HG03571 (cell line): ENCODE data around the gene TMBIM4.
A peak's percentile ranks its signal among the peaks of the same experiment; 100 is the strongest.

Source experiments
- ATAC-seq: cut with Tn5 transposase; IDR thresholded peaks from one replicate; pipeline ENCODE4 v1.9.1; 2021; ENCODE audit not compliant: unreplicated experiment

Gene TMBIM4

GRCh38 chr12:66142826-66143225 is 27.0 kb downstream of the TMBIM4 start:
- no peak for ATAC-seq

DNA sequence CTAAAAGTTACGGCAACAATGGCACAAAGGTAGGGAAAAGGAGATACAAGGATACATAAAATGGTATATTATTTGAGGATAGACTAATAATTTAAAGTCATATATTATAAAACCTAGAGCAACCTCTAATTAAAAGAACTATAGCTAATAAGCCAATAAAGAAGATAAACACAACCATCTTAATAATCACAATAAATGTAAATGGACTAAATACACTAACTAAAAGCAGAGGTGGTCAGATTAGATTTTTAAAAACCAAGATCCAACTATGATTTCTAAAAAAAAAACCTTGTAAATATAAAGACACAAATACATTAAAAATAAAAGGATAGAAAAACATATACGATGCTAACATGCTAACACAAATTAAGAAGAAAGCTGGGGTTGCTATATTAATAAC is 28.5 kb downstream of the TMBIM4 start:
- ATAC-seq: no peak

GRCh38 chr12:66140731-66141130 is 29.1 kb downstream of the TMBIM4 start:
- no peak for ATAC-seq

- ATAC-seq: no peak
Observed at GRCh38 chr12:66139328-66139727, 30.5 kb downstream of the TMBIM4 start.

DNA sequence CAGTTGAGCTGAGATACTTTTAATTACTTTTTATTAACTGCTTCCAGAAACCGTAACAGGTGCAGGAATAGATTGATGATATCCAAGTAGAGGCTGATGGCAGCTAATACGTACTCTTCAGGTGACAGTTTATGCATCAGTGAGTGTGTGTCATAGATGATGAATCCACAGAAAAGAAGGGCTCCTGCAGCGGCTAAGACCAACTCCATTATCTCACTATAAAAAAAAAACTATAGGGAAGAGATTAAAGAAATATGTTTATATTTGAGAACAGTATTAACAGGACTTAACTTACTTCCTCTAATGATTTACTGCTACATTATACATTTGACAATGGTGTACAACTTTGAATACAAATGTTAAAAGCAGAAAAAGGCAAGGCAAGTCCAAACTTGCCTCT is 31.9 kb downstream of the TMBIM4 start:
- no peak for ATAC-seq

GRCh38 chr12:66132408-66132807 is 37.4 kb downstream of the TMBIM4 start:
- ATAC-seq: no peak

- ATAC-seq: no peak
Observed at GRCh38 chr12:66131067-66131688, 38.6 kb downstream of the TMBIM4 start.

DNA sequence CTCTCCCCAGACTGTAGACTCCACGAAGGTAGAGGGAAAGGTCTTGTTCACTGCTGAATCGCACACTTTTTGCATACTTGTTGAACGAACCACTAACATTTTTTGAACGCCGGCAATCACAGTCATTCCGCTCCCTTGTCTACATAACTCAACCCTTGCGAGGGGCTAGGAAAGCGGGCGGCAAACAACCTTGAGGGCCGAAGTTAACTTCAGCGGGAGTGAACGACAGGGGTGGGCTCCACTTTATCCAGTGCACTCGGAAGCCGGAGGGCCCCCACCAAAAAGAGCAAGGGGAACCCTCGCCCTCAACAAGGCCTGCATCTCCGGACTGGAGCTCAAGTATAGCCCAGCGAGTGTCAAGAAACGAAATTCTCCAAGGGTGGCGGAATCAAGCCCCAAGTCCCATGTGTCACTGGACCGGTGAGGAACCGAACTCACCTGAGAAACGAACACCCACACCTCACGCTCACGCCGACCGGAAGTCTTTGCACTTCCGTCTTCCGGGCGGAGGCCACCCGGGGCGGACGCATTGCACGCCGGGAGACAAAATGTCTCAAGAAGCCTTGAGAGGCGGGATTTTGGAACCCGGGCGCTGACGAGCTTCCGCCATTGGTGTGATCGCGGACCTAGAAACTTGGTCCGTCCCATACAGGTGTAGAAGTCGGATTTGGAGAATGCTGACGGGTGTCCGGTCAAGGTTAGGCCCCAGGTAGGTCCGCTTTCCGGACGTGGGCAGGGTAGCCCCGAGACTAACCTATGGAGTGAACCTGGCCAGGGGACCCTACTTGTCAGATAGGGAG is 39.3 kb downstream of the TMBIM4 start, which contains the start of gene LLPH:
TSS of gene LLPH (minus strand) at position 484 of the 800 bp plus-strand sequence. CDS start 1,644 bp downstream, outside the sequence.
- ATAC-seq: peak; percentile 99

DNA sequence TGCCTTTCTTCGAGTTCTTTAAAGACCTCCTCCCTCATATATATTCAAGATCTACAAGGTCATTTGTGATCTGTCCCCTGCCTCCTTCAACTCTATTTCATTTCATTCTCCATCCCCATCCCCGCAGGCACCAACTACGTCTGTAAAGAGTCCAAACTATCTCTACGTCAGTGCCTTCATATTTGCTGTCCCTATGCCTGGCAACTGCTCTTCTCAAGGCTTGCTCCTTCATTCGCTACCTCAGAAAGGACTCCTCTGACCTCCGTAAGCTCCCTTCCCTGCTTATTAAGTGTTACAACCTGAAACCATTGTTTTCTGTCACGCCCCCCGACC is 39.9 kb downstream of the TMBIM4 start:
- ATAC-seq: no peak

DNA sequence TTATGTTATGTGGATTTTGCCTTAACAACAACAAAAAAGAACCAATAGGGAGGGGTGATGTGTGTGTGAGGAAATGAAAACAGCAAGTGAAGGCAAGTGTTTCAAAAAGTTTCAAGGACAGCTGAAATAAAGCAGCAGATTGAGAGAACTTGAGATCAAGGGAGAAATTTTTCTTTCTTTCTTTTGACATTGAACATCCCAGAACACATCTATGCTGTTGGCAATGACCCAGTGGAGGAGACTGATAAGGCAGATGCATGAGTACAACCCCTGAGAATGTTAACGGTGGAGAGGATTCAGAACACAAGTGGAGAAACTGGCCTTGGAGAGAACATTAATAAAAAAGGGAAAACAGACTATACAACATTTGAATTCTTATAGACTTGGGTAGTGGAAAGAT is 42.1 kb downstream of the TMBIM4 start:
- ATAC-seq: no peak

DNA sequence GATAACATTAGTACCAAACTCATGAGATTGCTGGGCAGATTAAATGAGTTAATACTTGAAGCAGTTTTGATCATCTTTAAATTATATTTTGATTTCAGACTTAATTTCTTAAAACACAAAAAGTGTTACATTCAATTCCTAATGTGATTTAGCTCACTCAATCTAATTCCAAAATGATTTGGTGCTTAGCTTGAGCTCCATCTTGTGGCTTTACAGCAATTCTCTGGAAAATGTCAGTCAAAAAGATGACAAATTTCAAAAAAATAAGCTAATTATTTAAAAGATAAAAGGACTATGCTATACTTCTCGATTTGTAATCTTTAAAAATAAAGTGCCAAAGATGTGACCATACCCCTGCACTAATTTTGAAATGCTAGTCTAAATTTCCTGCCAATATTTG is 49.3 kb downstream of the TMBIM4 start:
- no peak for ATAC-seq

- ATAC-seq: peak; percentile 63
Observed at GRCh38 chr12:66119870-66120241, 49.9 kb downstream of the TMBIM4 start.

GRCh38 chr12:66119229-66119869 is 50.4 kb downstream of the TMBIM4 start:
- ATAC-seq: no peak

DNA sequence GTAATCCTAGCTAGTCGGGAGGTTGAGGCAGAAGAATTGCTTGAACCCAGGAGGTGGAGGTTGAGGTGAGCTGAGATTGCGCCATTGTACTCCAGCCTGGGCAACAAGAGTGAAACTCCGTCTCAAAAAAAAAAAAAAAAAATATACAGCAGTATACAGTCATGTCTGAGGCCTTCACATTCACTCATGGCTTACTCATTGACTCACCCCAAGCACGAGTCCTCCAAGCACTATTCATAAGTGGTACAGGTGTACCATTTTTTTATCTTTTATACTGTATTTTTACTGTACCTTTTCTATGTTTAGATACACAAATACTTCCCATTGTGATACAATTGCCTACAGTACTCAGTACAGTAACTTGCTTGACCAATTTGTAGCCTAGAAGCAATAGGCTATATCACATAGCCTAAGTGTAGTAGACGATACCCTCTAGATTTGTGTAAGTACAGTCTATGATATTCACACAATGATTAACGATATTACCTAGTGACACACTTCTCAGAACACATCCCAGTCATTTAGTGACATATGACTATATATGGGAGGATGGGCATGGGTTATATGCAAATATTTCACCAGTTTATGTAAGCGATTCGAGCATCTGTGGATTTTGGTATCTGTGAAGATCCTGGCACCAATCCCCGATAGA is 51.4 kb downstream of the TMBIM4 start:
- ATAC-seq: no peak

DNA sequence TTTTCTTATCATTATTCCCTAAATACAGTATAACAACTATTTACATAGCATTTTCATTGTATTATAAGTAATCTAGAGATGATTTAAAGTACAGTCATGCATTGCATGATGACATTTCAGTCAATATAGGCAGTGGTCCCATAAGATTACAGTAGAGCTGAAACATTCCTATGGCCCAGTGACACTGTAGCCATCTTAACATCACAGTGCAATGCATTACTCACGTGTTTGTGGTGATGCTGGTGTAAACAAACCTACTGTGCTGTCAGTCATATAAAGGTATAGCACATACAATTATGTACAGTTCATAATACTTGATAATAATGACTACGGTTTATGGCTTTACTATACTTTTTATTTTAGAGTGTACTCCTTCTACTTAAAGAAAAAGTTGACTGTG is 52.6 kb downstream of the TMBIM4 start:
- ATAC-seq: no peak

DNA sequence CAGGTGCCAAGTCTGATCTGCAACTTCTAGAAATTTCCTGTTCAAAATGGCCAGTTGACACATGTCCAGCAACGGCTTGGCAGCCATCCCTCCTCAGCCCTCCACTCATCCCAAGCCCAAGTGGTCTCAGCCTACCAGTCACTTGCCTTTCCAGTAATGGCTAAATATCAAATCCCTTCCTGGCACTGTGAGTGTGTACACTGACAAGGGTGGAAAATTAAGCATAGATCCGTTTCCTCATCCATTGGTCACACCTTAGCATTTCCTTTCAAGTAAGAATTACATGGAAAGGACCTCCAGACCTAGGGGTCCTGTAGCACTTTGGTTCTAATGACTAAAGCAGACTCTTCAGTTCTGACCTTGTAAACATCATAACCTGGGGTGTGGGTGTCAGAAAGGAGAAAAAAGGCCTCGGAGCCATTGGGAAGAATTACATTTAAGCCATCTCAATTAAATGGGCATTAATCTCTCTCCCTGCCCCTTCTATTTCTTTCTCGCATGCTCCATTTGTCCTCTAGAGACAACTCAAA is 54.7 kb downstream of the TMBIM4 start:
- no peak for ATAC-seq

DNA sequence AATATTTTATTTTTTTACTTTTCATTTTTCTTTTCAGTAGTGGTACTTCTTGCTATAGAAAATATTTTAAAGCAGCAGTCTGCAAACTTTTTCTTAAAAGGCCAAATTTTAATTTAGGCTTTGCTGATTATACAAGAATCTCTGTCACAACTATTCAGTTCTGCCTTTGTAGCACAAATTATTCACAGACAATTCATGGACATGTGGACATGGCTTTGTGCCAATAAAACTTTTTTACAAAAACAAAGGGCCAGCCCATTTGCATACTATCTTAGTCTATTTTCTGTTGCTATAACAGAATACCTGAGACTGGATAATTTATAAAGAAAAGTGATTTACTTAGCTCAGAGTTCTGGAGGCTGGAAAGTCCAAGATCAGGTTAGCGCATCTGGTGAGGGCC is 56.3 kb downstream of the TMBIM4 start:
- no peak for ATAC-seq

GRCh38 chr12:66111605-66112004 is 58.2 kb downstream of the TMBIM4 start:
- ATAC-seq: no peak

GRCh38 chr12:66109056-66109455 is 60.7 kb downstream of the TMBIM4 start:
- no peak for ATAC-seq

GRCh38 chr12:66108386-66108785 is 61.4 kb downstream of the TMBIM4 start:
- ATAC-seq: no peak

DNA sequence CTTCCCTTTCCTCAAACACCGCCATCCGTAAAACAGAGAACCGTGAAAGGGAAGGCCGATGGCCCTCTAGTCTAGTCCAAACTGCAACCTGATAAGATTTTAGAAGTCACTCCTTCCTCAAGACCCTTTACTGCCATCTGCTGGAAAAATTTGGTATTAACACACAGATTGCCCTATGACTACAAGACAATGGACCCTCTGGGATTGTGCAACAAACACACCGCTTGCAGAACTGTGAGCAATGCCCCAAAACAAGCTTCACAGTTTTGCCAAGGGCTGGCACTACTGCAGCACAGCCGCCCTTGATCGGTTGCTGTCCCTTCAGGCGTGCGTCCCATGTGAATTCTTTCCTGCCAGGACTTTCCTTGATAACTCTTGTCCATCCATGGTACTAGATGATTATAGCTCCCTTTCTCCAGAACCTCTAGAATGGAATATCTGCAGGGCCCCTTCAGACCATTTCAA is 62.3 kb downstream of the TMBIM4 start:
- ATAC-seq: peak; percentile 98
